Measurements from ENCODE around the gene LCN12. TPM values are rescaled to one million over a fixed set of nuclear protein-coding genes. Genes with fewer than 3 reads are reported as not detected.

LCN12 gene
- total RNA-seq, 3 donors from 2014 or later, result 1.8 to 5.6 TPM; not detected in 1

DNA sequence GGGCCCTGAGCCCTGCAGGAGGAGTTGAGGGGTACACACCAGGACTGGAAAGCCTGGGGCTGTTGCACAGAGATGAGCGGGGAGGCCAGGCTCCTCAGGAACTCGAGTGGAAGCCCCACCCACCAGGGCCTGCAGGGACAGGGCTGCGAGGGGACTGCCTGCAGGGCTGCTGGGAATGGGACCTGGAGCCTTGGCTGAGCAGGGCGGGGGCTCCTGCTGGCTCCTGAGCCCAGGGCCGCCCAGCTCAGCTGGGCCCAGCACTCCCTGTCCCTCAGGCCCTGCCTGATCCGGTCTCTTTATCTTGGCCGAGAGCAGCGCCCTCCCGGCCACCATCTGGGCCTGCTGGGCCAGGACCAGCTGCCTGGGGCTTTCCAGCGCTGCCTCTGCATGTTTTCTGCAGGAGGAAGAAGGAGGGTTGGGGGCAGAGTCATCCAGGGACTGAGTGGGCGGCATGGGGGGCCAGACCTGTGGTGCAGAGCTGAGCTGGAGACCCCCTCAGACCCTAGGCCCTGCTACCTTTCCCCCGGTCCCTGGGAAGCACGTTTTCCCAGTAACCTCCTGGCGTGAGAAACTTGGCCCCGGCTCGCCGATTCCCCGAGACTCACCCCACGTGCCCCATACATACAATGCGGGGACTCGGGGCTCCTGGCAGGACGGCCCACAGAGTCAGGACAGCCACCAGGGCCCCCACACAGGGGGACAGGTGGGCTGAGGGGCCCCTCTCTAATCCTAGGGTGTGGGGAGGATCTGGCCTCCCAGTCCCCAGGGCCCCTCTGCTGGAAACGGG, 9.4 kb downstream of the LCN12 start:
- intact Hi-C loops (cut with DNase I; ENCODE audit: low total_unique reads), result loop anchor here (1.0 kb wide), 1 partner anchor 42 kb away; no protein-coding TSS in a partner anchor
- Histone ChIP-seq H3K27me3 (no peaks in the 10 kb centered on the region), H3K4me1 (no peaks in the 10 kb centered on the region), H3K36me3 (no peaks in the 10 kb centered on the region), H3K4me3 (no peak overlapping the region), H3K9me3 (no peaks in the 10 kb centered on the region), H3K27ac (peak overlapping the region in 1 of 2 donors; percentile 43)
- DNase-seq (ENCODE audit: low spot score in 2 of 2), result no peak
- no peak for TF ChIP-seq POLR2AphosphoS5 (IDR thresholded peaks at IDR 0.05)
- no peak for TF ChIP-seq POLR2A (IDR thresholded peaks at IDR 0.05)
- TF ChIP-seq, protein P1, sequence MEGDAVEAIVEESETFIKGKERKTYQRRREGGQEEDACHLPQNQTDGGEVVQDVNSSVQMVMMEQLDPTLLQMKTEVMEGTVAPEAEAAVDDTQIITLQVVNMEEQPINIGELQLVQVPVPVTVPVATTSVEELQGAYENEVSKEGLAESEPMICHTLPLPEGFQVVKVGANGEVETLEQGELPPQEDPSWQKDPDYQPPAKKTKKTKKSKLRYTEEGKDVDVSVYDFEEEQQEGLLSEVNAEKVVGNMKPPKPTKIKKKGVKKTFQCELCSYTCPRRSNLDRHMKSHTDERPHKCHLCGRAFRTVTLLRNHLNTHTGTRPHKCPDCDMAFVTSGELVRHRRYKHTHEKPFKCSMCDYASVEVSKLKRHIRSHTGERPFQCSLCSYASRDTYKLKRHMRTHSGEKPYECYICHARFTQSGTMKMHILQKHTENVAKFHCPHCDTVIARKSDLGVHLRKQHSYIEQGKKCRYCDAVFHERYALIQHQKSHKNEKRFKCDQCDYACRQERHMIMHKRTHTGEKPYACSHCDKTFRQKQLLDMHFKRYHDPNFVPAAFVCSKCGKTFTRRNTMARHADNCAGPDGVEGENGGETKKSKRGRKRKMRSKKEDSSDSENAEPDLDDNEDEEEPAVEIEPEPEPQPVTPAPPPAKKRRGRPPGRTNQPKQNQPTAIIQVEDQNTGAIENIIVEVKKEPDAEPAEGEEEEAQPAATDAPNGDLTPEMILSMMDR (IDR thresholded peaks at IDR 0.05), result no peak

DNA sequence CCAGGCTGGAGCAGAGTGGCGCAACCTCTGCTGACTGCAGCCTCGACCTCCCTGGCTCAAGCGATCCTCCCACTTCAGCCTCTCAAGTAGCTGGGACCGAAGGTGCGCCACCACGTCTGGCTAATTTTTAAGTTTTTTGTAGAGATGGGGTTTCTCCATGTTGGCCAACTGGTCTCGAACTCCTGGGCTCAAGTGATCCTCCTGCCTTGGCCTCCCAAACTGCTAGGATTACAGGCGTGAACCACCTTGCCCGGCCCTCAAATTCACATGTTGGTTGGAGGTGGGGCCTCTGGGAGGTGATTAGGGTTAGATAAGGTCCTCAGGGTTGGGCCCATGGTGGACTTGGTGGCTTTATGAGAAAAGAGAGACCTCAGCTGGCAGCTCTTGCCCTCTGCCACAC, 10.1 kb downstream of the LCN12 start:
- no peaks in the 10 kb centered on the region for H3K27me3 ChIP-seq
- no peaks in the 10 kb centered on the region for H3K4me1 ChIP-seq
- no peak for DNase-seq (ENCODE audit: low spot score in 2 of 2)
- TF ChIP-seq, protein P1 (IDR thresholded peaks at IDR 0.05), result no peak
- no peak for TF ChIP-seq POLR2A (IDR thresholded peaks at IDR 0.05)
- no peak for TF ChIP-seq POLR2AphosphoS5 (IDR thresholded peaks at IDR 0.05)
- no peaks in the 10 kb centered on the region for H3K36me3 ChIP-seq
- H3K4me3 ChIP-seq, result no peak overlapping the region
- intact Hi-C loops (cut with DNase I; ENCODE audit: low total_unique reads), result no loop called here
- H3K9me3 ChIP-seq, result no peaks in the 10 kb centered on the region
- H3K27ac ChIP-seq, result no peak overlapping the region

DNA sequence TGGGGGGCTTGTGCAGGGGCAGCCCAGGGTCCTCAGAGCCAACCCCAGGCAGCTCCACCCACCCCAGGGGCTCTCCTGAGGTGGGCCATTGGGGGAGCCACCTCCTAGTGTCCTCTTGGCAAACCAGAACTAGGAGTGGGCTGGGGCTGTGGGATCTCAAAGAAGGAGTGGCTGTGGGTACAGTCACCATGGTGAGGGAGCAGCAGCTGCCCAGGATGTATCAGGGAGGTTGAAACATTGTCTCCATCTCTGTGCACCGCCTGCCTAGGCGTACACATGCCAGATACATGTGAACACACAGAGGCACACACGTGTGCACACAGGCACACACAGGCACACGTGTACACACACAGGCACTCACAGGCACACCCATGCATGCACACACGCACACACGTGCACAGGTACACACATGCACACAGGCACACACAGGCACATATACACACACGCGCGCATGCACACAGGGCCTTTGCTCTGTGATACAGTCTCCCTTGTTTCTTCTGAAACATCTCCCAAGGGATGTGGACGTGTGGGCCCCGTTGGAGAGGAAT, 10.7 kb downstream of the LCN12 start:
- intact Hi-C loops (cut with DNase I; ENCODE audit: low total_unique reads), result no loop called here
- Histone ChIP-seq H3K4me1 (no peaks in the 10 kb centered on the region), H3K27me3 (no peaks in the 10 kb centered on the region), H3K27ac (no peak overlapping the region), H3K9me3 (no peaks in the 10 kb centered on the region), H3K36me3 (no peaks in the 10 kb centered on the region), H3K4me3 (no peak overlapping the region)
- TF ChIP-seq POLR2AphosphoS5 (IDR thresholded peaks at IDR 0.05) (no peak), POLR2A (IDR thresholded peaks at IDR 0.05) (no peak)
- TF ChIP-seq, protein P1 (IDR thresholded peaks at IDR 0.05), result no peak
- no peak for DNase-seq (ENCODE audit: low spot score in 2 of 2)

DNA sequence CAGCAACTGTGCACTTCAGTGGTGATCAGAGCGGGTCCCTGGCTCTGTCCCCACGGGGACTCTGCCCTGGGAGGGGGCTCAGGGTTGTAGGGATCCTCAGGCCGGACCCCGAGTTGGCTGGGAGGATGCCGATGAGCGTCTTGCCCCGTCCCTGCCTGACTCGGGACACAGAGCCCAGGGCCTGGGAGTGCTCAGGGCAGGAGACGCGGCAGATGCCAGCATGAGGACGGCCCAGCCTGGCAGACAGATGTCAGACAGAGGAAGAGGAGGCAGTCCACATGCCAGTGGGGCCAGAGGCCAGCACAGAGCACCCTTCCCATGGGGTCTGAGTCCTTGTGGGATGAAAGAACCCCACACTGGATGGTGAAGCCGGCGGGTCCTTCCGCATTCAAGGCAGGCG, 11.3 kb downstream of the LCN12 start:
- Histone ChIP-seq H3K4me3 (no peak overlapping the region), H3K9me3 (no peaks in the 10 kb centered on the region), H3K4me1 (no peaks in the 10 kb centered on the region), H3K27me3 (no peaks in the 10 kb centered on the region), H3K27ac (no peak overlapping the region), H3K36me3 (no peaks in the 10 kb centered on the region)
- intact Hi-C loops (cut with DNase I; ENCODE audit: low total_unique reads), result no loop called here
- no peak for DNase-seq (ENCODE audit: low spot score in 2 of 2)
- TF ChIP-seq POLR2AphosphoS5 (IDR thresholded peaks at IDR 0.05), result no peak
- TF ChIP-seq, protein P1 (IDR thresholded peaks at IDR 0.05), result no peak
- TF ChIP-seq POLR2A (IDR thresholded peaks at IDR 0.05), result no peak

DNA sequence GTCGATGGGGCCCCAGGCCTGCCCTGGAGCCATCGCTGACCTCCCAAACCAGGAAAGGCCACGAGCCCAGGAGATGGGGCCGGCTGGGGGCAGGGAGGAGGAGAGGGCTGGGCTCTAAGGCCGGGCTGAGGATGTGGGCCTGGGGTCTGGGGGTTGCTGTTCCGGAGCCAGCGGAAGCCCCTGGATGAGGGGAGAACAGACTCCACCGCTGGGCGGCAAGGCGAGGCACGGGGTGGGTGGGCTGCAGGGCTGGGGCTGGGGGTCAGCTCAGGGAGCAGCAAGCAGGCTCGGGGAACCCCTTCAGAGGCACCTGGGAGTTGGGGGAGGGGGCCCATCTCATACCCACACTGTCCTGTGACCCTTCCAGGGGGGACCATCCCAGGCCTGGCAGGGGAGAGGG, 11.7 kb downstream of the LCN12 start:
- no peak for DNase-seq (ENCODE audit: low spot score in 2 of 2)
- no peak overlapping the region for H3K27ac ChIP-seq

More for the DNA sequence above, 11.7 kb downstream of the LCN12 start:
- Histone ChIP-seq H3K4me3 (no peak overlapping the region), H3K4me1 (no peaks in the 10 kb centered on the region), H3K27me3 (no peaks in the 10 kb centered on the region), H3K36me3 (no peaks in the 10 kb centered on the region), H3K9me3 (no peaks in the 10 kb centered on the region)
- no peak for TF ChIP-seq POLR2A (IDR thresholded peaks at IDR 0.05)
- TF ChIP-seq, protein P1 (IDR thresholded peaks at IDR 0.05), result no peak
- no peak for TF ChIP-seq POLR2AphosphoS5 (IDR thresholded peaks at IDR 0.05)
- intact Hi-C loops (cut with DNase I; ENCODE audit: low total_unique reads), result no loop called here
